Chondrocyte (in vitro differentiated cells): Measurements from ENCODE around the gene ALPK3. TPM values are rescaled to one million over a fixed set of nuclear protein-coding genes. Genes with fewer than 3 reads are reported as not detected.
"Not testable (repeated sequence)": the region's sequence is repeated elsewhere in the genome, so short reads cannot be mapped to it uniquely, and the experiment has no call there.

Source experiments
- DNase-seq: peaks from one replicate; pipeline ENCODE4 v3.0.0; 2021; ENCODE audit warnings: mixed read lengths, low spot score
- H3K27ac Mint-ChIP-seq: one replicate; pipeline ENCODE4 v1.8.0; 2021; ENCODE audit warnings: mild to moderate bottlenecking, moderate library complexity, mixed read lengths; ENCODE audit not compliant: unreplicated experiment
- H3K27me3 Mint-ChIP-seq: 2 replicates; pipeline ENCODE4 v1.8.0; 2021; ENCODE audit warnings: low read depth, mixed read lengths
- H3K36me3 Mint-ChIP-seq: 2 replicates; pipeline ENCODE4 v1.8.0; 2021; ENCODE audit warnings: low read depth, mixed read lengths
- H3K4me1 Mint-ChIP-seq: 2 replicates; pipeline ENCODE4 v1.8.0; 2021; ENCODE audit warnings: low read depth, mild to moderate bottlenecking, mixed read lengths
- H3K4me3 Mint-ChIP-seq: one replicate; pipeline ENCODE4 v1.8.0; 2021; ENCODE audit warnings: mild to moderate bottlenecking, moderate library complexity, mixed read lengths; ENCODE audit not compliant: unreplicated experiment
- H3K9me3 Mint-ChIP-seq: 2 replicates; pipeline ENCODE4 v1.8.0; 2021; ENCODE audit warnings: low read depth, mixed read lengths
- total RNA-seq: library from RNA; stranded (reverse); gene quantifications from 3 replicates; pipeline ENCODE4 v1.2.1, GENCODE V29; 2021
- TF ChIP-seq, protein P1 (sequence below): fragments of 200-600 bp; sonication (generic); IDR thresholded peaks from 2 replicates; pipeline ENCODE4 v1.5.0; 2021; ENCODE audit warnings: antibody characterized with exemption, mild to moderate bottlenecking, moderate library complexity

The ALPK3 gene
- total RNA-seq, 1 donor from 2014 or later: 6.4 TPM

- H3K27ac Mint-ChIP-seq: no peak overlapping the region
- DNase-seq: no peak
- no peaks in the 10 kb centered on the region for H3K4me1 Mint-ChIP-seq
- peaks cover 10% of the 10 kb centered on the region for H3K36me3 Mint-ChIP-seq
- TF ChIP-seq, protein P1, sequence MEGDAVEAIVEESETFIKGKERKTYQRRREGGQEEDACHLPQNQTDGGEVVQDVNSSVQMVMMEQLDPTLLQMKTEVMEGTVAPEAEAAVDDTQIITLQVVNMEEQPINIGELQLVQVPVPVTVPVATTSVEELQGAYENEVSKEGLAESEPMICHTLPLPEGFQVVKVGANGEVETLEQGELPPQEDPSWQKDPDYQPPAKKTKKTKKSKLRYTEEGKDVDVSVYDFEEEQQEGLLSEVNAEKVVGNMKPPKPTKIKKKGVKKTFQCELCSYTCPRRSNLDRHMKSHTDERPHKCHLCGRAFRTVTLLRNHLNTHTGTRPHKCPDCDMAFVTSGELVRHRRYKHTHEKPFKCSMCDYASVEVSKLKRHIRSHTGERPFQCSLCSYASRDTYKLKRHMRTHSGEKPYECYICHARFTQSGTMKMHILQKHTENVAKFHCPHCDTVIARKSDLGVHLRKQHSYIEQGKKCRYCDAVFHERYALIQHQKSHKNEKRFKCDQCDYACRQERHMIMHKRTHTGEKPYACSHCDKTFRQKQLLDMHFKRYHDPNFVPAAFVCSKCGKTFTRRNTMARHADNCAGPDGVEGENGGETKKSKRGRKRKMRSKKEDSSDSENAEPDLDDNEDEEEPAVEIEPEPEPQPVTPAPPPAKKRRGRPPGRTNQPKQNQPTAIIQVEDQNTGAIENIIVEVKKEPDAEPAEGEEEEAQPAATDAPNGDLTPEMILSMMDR: no peak
- H3K9me3 Mint-ChIP-seq: no peaks in the 10 kb centered on the region
- H3K27me3 Mint-ChIP-seq: no peaks in the 10 kb centered on the region
- H3K4me3 Mint-ChIP-seq: no peak overlapping the region
Measured at GRCh38 chr15:84872009-84872910, 55.1 kb downstream of the ALPK3 start.

GRCh38 chr15:84873997-84874396 lies 56.8 kb downstream of the ALPK3 start:
- H3K9me3 Mint-ChIP-seq: no peaks in the 10 kb centered on the region
- no peak overlapping the region for H3K27ac Mint-ChIP-seq
- H3K4me1 Mint-ChIP-seq: no peaks in the 10 kb centered on the region
- H3K4me3 Mint-ChIP-seq: no peak overlapping the region
- no peaks in the 10 kb centered on the region for H3K27me3 Mint-ChIP-seq
- TF ChIP-seq, protein P1: no peak
- no peak for DNase-seq
- peaks cover 6% of the 10 kb centered on the region for H3K36me3 Mint-ChIP-seq

GRCh38 chr15:84874981-84875699 lies 58.0 kb downstream of the ALPK3 start:
- Mint-ChIP-seq H3K27me3 (no peaks in the 10 kb centered on the region), H3K4me1 (no peaks in the 10 kb centered on the region), H3K27ac (no peak overlapping the region), H3K9me3 (no peaks in the 10 kb centered on the region), H3K4me3 (no peak overlapping the region), H3K36me3 (peaks cover 3% of the 10 kb centered on the region)
- TF ChIP-seq, protein P1: no peak
- no peak for DNase-seq

- Mint-ChIP-seq H3K27me3 (no peaks in the 10 kb centered on the region), H3K27ac (no peak overlapping the region), H3K4me3 (no peak overlapping the region), H3K4me1 (no peaks in the 10 kb centered on the region), H3K9me3 (no peaks in the 10 kb centered on the region), H3K36me3 (peaks cover under 1% of the 10 kb centered on the region)
- DNase-seq: no peak
- TF ChIP-seq, protein P1: no peak
Measured at GRCh38 chr15:84876269-84876668, 59.1 kb downstream of the ALPK3 start.

- not testable (repeated sequence) for H3K36me3 Mint-ChIP-seq, H3K27ac Mint-ChIP-seq, H3K9me3 Mint-ChIP-seq, H3K27me3 Mint-ChIP-seq, H3K4me1 Mint-ChIP-seq, H3K4me3 Mint-ChIP-seq, DNase-seq
Measured at GRCh38 chr15:84877701-84878100, 60.5 kb downstream of the ALPK3 start.
